Measurements from ENCODE around the gene WWOX. TPM values are rescaled to one million over a fixed set of nuclear protein-coding genes. Genes with fewer than 3 reads are reported as not detected.

The WWOX gene
- total RNA-seq, 1 donor from 2014 or later: 29.6 TPM

GRCh38 chr16:79171504-79171903, 1072.0 kb downstream of the WWOX start:
- DNase-seq (ENCODE audit: low read depth): no peak
- TF ChIP-seq CTCF (conservative IDR thresholded peaks at IDR 0.05; ENCODE audit: low read depth, low read length): no peak
- H3K4me3 ChIP-seq (ENCODE audit: low read depth, low read length): no peak overlapping the region

- no peak for TF ChIP-seq CTCF (conservative IDR thresholded peaks at IDR 0.05; ENCODE audit: low read depth, low read length)
- DNase-seq (ENCODE audit: low read depth): no peak
- no peak overlapping the region for H3K4me3 ChIP-seq (ENCODE audit: low read depth, low read length)
Measured at GRCh38 chr16:79171931-79172705, 1072.7 kb downstream of the WWOX start.

GRCh38 chr16:79172976-79173500, 1073.6 kb downstream of the WWOX start:
- no peak overlapping the region for H3K4me3 ChIP-seq (ENCODE audit: low read depth, low read length)
- DNase-seq (ENCODE audit: low read depth): no peak
- TF ChIP-seq CTCF (conservative IDR thresholded peaks at IDR 0.05; ENCODE audit: low read depth, low read length): no peak

- TF ChIP-seq CTCF (conservative IDR thresholded peaks at IDR 0.05; ENCODE audit: low read depth, low read length): no peak
Measured at GRCh38 chr16:79173919-79174318, 1074.5 kb downstream of the WWOX start.

GRCh38 chr16:79175286-79176057, 1076.0 kb downstream of the WWOX start:
- no peak for TF ChIP-seq CTCF (conservative IDR thresholded peaks at IDR 0.05; ENCODE audit: low read depth, low read length)

More at GRCh38 chr16:79173919-79174318, 1074.5 kb downstream of the WWOX start:
- H3K4me3 ChIP-seq (ENCODE audit: low read depth, low read length): no peak overlapping the region
- no peak for DNase-seq (ENCODE audit: low read depth)

GRCh38 chr16:79177018-79177417, 1077.6 kb downstream of the WWOX start:
- TF ChIP-seq CTCF (conservative IDR thresholded peaks at IDR 0.05; ENCODE audit: low read depth, low read length): no peak
- no peak overlapping the region for H3K4me3 ChIP-seq (ENCODE audit: low read depth, low read length)
- DNase-seq (ENCODE audit: low read depth): no peak

More at GRCh38 chr16:79175286-79176057, 1076.0 kb downstream of the WWOX start:
- no peak overlapping the region for H3K4me3 ChIP-seq (ENCODE audit: low read depth, low read length)
- DNase-seq (ENCODE audit: low read depth): no peak

All from epithelial cell of proximal tubule (primary cell).